Upper lobe of left lung (tissue), 4 donors: Measurements from ENCODE around the gene GET4.

Experiments used
- CTCF ChIP-seq, 6 experiments: fragments of 450-650 bp in 4 of 6; fragments of 200-600 bp in 2 of 6; sonication (generic) in 2 of 6; IDR thresholded peaks; one replicate each; pipeline ENCODE4 v1.5.1; 2016 to 2019; ENCODE audit warnings: antibody characterized with exemption in 6 of 6
- POLR2A ChIP-seq, 4 donors: fragments of 450-650 bp; IDR thresholded peaks; one replicate each; pipeline ENCODE4 v1.5.1; 2016 to 2017; ENCODE audit warnings: antibody characterized with exemption in 4 of 4, mild to moderate bottlenecking in 2 of 4

GRCh38 chr7:938546-939185 lies 62.3 kb downstream of the GET4 start:
- no peak for TF ChIP-seq CTCF (IDR thresholded peaks at IDR 0.05)
- no peak for TF ChIP-seq POLR2A (IDR thresholded peaks at IDR 0.05)
